Colonic mucosa (tissue), 4 donors: ENCODE measurements around the gene BRSK2. TPM values are rescaled to one million over a fixed set of nuclear protein-coding genes. Genes with fewer than 3 reads are reported as not detected.

ENCODE experiments used
- DNase-seq: peaks from one replicate; pipeline ENCODE4 v3.0.0-alpha.2; 2020
- H3K27ac ChIP-seq: fragments of 200-600 bp; one replicate; pipeline ENCODE4 v1.8.0; 2021
- H3K27me3 ChIP-seq: fragments of 200-600 bp; one replicate; pipeline ENCODE4 v1.8.0; 2021
- H3K36me3 ChIP-seq: fragments of 200-600 bp; one replicate; pipeline ENCODE4 v1.8.0; 2021
- H3K4me1 ChIP-seq: fragments of 200-600 bp; one replicate; pipeline ENCODE4 v1.8.0; 2021; ENCODE audit warnings: mild to moderate bottlenecking
- H3K4me3 ChIP-seq: fragments of 200-600 bp; one replicate; pipeline ENCODE4 v1.8.0; 2021
- H3K9ac ChIP-seq, 2 donors: one replicate each; pipeline ENCODE4 v1.7.0; 2013; ENCODE audit warnings: control low read depth in 2 of 2, low read depth in 2 of 2, low read length in 2 of 2
- H3K9me3 ChIP-seq: fragments of 200-600 bp; one replicate; pipeline ENCODE4 v1.8.0; 2021
- CTCF ChIP-seq: fragments of 200-600 bp; IDR thresholded peaks from one replicate; pipeline ENCODE4 v1.8.0; 2022; ENCODE audit warnings: antibody characterized with exemption, mild to moderate bottlenecking
- intact Hi-C: fragments of 100-400 bp; cut with DNase I; formaldehyde crosslinking; loops from one replicate; pipeline ENCODE4 v1.14.1; 2022
- total RNA-seq, 2 donors: library from RNA; stranded (reverse); fragmentation: NEBNext Ultra II Directional in 1 of 2; extraction: Animal tissue kit (Norgen Biotek cat#: 25700) in 1 of 2; gene quantifications; one replicate each; pipeline ENCODE4 v1.2.1, GENCODE V29; 2021
- donor health status: healthy.
- donor health status: DM: no; HTN: no; CAD: no.
- donor health status: DM: no; HTN: no; CAD: no.

Gene BRSK2
- total RNA-seq, 2 donors from 2014 or later, result 0.52 to 1.2 TPM

DNA sequence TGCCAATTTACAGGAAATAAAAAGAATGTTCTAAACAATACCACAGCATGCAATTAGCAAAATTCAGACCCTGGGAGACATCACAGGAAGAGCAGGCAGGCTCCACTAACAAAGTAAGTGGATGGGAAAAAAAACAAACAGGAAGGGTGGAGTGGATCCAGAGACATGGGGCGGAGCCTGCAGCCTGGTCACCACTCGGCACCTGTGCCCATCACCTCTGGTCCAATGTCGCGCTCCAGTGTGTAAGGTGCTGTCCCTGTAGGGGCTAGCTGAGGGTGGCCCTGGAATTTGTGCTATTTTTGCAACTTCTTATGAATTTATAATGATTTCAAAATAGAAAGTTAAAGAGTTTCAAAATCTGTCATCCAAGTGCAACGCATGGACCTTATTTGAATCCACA, 107.9 kb downstream of the BRSK2 start:
- Histone ChIP-seq H3K9ac (no peak overlapping the region), H3K4me3 (no peak overlapping the region), H3K27ac (no peak overlapping the region), H3K36me3 (no peaks in the 10 kb centered on the region), H3K4me1 (no peaks in the 10 kb centered on the region), H3K9me3 (no peaks in the 10 kb centered on the region), H3K27me3 (no peaks in the 10 kb centered on the region)
- no peak for TF ChIP-seq CTCF
- intact Hi-C loops, result no loop called here
- DNase-seq, result no peak

DNA sequence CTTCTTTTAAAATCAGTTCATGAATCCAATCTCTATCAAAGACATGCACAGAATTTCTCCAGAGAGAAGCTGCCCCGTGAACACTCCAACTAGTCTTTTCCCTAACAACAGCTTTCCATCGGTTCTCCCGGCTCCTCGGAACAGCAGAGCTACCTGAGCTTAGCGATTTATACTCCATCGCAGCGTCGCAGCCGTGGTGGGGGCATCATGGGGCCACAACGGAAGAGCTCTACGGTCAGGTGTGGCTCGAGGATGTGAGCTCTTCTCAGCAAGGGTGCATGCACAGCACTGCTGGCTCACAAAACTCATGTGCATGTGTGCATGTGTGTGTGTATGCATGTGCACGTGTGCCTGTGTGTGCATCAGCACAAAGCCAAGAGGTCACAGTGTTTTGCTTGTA, 108.5 kb downstream of the BRSK2 start:
- Histone ChIP-seq H3K27ac (no peak overlapping the region), H3K4me1 (no peaks in the 10 kb centered on the region), H3K9me3 (no peaks in the 10 kb centered on the region), H3K4me3 (no peak overlapping the region), H3K36me3 (no peaks in the 10 kb centered on the region), H3K9ac (no peak overlapping the region), H3K27me3 (no peaks in the 10 kb centered on the region)
- no peak for DNase-seq
- TF ChIP-seq CTCF, result no peak
- intact Hi-C loops, result no loop called here

GRCh38 chr11:1499261-1499890, 109.6 kb downstream of the BRSK2 start:
- no peak for TF ChIP-seq CTCF
- DNase-seq, result no peak
- Histone ChIP-seq H3K36me3 (no peaks in the 10 kb centered on the region), H3K4me1 (no peaks in the 10 kb centered on the region), H3K9ac (no peak overlapping the region), H3K9me3 (no peaks in the 10 kb centered on the region), H3K4me3 (no peak overlapping the region), H3K27ac (no peak overlapping the region), H3K27me3 (no peaks in the 10 kb centered on the region)
- intact Hi-C loops, result no loop called here

GRCh38 chr11:1499899-1500298, 110.2 kb downstream of the BRSK2 start:
- no peak overlapping the region for H3K4me3 ChIP-seq
- no peak overlapping the region for H3K9ac ChIP-seq
- DNase-seq, result no peak
- H3K9me3 ChIP-seq, result no peaks in the 10 kb centered on the region
- no peaks in the 10 kb centered on the region for H3K27me3 ChIP-seq
- intact Hi-C loops, result no loop called here
- no peak overlapping the region for H3K27ac ChIP-seq
- H3K4me1 ChIP-seq, result no peaks in the 10 kb centered on the region
- TF ChIP-seq CTCF, result no peak
- no peaks in the 10 kb centered on the region for H3K36me3 ChIP-seq

DNA sequence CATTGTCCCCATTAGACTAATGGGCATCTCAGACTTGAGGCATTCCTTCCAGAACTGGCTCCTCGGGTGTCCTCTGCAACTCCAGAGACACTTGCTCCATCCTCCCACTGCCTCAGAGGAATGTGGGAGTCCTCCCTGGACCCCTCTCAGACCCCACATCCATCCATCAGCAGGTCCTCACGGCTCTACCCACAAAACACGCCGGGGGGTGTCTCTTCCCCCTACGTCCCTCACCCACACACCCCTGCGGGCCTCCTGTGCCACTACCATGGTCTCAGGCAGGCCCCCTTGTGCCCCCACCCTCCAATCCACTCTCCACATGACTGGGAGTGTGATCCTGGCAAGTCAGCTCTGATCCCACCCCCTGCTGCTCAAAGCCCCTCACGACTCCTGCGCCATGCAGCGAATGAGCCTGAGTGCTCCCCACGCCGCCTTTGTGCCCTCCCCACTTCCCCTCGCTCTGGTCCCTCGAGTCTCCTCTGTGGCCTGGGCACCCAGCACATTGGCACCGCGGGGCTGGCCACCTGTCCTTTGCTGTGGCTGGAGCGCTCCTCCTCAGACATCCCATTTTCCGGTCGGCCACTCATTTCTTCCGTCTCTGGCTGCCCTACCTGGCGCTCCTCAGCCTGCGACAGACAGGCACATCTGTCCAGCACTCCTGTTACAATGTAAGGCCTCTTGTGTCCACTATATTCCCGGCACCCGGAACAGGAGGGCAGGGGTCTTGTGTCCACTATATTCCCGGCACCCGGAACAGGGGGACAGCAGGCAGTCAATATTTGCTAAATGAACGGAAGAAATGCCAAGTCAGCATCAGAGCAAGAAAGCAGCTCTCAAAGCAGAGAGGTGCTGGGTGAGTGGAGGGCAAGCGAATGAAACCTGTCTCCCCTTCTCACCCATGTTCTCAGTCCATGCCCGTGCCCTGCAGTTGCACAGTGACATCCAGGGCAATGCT, 111.0 kb downstream of the BRSK2 start:
- H3K4me3 ChIP-seq, result no peak overlapping the region
- intact Hi-C loops, result no loop called here
- TF ChIP-seq CTCF, result no peak

More for the DNA sequence above, 111.0 kb downstream of the BRSK2 start:
- H3K27ac ChIP-seq, result no peak overlapping the region
- no peaks in the 10 kb centered on the region for H3K4me1 ChIP-seq
- H3K27me3 ChIP-seq, result no peaks in the 10 kb centered on the region
- H3K9me3 ChIP-seq, result no peaks in the 10 kb centered on the region
- no peak overlapping the region for H3K9ac ChIP-seq
- no peaks in the 10 kb centered on the region for H3K36me3 ChIP-seq
- DNase-seq, result no peak
